Measurements from ENCODE around the gene SPSB4.
"Not testable (repeated sequence)": the region's sequence is repeated elsewhere in the genome, so short reads cannot be mapped to it uniquely, and the experiment has no call there.

The SPSB4 gene

DNA sequence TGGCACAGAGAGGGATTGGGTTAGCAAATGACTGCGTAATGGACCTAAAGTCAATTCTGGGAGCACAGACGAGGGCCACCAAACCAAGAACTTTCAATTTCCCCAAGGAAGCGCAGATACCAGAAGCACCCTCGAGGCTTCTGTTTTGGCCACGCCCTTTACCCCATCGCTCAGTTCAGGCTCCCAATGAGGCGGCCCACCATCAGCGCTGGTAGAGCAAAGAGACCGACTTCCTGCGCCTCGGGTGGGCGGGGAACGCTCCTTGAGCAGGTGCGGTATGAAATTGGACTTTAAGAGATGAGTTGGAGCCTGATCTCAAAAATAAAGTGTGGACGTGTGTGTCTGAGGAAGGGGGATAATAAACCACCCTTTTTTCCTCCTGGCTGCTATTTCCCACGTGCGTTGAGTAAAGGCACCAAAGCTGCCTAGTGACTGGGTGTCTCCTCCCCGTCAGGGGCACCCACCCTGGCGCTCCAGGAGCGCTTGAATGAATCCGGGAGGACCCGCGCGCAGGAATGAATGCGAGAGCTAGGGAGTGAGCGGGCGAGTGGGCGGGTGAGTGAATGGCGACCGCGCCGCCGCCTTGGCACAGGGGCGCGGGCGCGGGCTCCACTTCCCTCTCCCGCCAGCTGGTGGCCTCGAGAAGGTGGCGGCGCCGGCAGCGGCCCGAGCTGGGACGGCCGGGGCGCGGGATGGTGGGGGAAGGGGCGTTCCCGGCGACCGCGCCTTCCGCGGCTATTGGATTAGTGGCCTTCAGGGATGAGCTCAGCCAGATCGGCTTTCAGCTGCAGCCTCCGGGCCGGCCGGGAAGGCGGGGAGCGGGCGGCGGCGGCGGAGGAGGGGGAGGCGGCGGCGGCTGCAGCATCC lies at the start of gene SPSB4:
Gene SPSB4 (plus strand): TSS at position 772 of the 867 bp plus-strand sequence. CDS start 14,758 bp downstream, outside the sequence.
- DNase-seq (ENCODE audit: low spot score), result peak; percentile 44

DNA sequence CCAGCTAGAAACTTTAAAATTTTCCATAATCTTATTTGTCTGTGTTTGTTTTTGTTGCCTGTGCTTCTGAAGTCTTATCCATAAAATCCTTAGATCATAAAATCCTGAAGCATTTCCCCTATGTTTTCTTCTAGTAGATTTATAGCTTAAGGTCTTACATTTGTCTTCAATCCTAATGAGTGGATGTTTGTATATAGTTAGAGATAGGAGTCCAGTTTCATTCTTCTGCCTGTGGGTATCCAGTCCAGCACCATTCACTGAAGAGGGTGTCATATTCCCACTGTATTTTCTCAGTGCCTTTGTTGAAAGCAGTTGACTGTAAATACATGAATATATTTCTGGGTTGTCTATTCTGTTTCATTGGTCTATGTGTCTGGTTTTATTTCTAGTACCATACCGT lies 44.8 kb upstream of the SPSB4 start:
- no peak for DNase-seq (ENCODE audit: low spot score)

GRCh38 chr3:141009496-141009895 lies 41.7 kb upstream of the SPSB4 start:
- no peak for DNase-seq (ENCODE audit: low spot score)

DNA sequence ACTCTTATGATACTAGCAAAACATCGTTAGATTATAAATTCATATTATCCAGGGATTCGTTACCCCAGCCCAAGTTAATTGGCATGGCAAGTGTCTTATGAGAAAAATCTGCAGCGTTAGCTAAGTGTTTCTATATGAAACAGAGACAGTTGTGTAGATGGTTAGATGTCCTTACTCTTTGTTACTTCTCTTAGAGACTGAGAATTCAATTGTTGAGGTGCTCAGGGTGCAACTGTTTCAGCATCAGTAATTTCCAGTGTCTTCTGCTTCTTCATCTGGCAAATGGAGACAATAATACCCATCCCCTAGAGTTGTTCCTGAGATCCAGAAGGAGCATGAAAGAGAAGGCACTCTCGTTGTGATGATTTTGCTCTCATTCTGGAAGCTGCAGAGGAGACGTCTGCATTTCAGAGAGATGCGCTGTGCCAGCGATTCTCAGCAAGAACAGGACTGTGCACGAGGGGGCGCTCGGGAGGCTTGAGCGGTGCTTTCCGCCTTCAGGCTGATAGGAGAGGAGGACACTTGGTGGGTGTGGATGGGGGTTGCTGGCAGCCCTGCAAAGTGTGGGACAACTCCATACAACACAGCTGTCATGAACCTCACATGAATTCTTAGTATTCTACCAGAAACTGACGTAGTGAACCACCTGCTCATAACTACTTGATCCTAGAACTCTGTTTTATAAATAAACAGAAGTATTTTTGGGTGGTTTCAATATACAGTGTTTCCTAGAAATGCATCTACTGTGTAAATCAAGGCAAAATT lies 39.7 kb upstream of the SPSB4 start:
- peak; percentile 35 for DNase-seq (ENCODE audit: low spot score)

- DNase-seq (ENCODE audit: low spot score), result no peak
Measured at GRCh38 chr3:141011997-141012262, 39.2 kb upstream of the SPSB4 start.

GRCh38 chr3:141012571-141012970 lies 38.6 kb upstream of the SPSB4 start:
- DNase-seq (ENCODE audit: low spot score), result no peak

DNA sequence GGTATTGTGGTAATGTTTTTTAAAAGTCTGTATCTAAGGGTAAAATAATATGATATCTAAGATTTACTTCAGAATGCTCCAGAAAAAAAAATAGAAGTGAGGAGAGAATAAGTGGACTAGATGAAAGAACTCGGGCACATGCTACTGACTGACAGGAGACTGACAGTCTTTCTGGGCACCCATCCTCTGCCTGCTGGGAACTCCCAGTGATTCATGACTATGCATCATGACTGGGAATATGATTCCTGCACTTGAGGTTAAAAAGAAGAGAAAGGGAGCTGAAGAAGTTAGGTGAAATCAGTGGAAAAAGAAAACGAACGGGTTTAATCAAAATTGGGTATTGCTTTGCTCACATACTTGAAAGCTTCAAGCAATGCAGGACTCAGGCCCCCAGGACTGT lies 35.7 kb upstream of the SPSB4 start:
- no peak for DNase-seq (ENCODE audit: low spot score)

DNA sequence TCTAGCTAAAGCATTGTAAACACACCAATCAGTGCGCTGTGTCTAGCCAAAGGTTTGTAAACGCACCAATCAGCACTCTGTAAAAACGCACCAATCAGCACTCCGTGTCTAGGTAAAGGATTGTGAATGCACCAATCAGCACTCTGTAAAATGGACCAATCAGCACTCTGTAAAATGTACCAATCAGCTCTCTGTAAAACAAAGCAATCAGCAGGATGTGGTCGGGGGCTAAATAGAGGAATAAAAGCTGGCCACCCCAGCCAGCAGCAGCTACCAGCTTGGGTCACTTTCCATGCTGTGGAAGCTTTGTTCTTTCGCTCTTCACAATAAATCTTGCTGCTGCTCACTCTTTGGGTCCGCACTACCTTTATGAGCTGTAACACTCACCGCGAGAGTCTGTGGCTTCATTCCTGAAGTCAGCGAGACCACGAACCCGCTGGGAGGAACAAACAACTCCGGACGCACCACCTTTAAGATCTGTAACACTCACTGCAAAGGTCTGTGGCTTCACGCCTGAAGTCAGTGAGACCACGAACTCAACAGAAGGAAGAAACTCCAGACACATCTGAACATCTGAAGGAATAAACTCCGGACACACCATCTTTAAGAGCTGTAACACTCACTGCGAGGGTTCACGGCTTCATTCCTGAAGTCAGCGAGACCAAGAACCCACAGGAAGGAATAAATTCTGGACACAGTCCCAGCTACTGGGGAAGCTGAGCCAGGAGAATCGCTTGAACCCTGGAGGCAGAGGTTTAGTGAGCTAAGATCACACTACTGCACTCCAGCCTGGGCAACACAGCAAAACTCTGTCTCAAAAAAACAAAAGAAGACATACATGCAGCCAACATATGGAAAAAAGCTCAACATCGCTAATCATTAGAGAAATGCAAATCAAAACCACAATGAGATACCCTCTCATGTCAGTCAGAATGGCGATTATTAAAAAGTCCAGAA lies 33.5 kb upstream of the SPSB4 start:
- DNase-seq (ENCODE audit: low spot score), result not testable (repeated sequence)

DNA sequence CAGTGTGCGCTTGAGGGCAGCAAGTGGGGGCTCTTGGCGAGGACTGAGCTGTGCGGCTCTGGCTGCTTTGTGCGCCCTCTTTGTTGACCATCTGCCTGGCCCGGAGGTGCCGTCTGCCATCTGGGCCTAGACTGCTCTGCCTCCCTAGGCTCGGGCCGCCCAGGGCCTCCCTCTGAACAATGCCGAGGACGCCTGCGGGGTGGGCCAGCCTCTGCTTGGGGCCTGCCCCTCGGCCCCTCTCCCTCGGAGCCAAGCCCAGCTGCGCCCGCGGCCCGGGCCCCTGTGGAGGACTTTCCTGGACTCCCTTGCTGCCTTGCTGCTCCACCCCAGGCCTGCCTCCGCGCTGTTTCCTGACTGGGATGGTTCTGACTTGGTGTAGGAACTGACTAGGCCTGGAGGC lies 31.9 kb upstream of the SPSB4 start:
- no peak for DNase-seq (ENCODE audit: low spot score)

DNA sequence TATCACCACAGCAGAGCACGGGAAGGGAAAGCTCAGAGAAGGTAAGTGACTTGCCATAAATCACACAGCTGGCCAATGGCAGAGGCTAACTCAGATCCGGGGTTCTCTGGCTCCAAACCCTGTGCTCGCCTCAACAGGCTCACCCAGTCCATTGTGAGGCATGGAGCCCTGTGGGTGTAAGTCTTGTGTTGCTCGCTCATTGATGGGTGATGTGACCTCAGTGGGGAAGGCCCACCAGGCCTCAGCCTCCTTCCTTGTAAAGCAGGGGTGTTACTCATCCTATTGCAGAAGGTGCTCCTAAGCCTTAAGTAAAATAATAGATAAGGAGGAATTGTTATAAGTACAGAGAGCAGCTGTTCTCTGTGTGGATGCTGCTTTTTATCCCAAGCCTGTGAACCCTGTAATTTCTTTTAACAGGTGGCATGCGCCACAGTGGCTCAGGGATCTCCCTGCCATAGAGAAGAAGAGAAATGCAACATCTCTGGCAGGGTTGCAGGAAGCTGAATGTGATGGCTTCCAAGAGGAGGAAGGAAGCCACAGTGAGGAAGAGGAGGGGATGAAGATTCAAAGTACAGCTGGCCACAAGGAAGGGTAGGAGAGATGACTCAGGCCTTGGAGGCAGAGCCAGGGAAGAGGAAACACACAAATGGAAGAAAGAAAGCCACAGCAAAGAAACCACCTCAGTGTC lies 30.9 kb upstream of the SPSB4 start:
- no peak for DNase-seq (ENCODE audit: low spot score)

DNA sequence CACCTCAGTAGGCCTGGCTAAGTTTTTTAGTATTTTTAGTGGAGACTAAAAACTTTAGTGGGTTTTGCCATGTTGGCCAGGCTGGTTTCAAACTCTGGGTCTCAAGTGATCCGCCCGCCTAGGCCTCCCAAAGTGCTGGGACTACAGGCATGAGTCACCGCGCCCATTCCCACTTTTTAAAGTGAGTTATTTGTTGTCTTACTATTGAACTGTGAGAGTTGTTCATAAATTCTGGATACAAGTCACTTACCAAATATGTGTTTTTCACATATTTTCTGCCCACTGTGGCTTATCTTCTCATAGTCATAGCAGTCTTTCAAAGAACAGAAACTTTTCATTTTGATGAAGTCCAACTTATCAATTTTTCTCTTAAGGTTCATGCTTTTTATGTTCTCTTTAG lies 29.9 kb upstream of the SPSB4 start:
- no peak for DNase-seq (ENCODE audit: low spot score)

DNA sequence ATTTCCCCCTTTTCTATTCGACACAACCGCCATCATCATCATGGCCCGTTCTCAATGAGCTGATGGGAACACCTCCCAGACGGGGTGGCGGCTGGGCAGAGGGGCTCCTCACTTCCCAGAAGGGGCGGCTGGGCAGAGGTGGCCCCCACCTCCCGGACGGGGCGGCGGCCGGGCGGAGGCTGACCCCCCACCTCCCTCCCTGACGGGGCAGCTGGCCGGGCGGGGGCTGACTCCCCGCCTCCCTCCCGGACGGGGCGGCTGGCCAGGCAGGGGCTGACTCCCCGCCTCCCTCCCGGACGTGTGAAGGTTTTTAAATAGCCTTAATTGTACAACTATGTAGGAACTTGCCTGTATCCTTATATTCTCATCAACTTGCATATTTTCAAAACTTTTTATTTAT lies 20.9 kb upstream of the SPSB4 start:
- no peak for DNase-seq (ENCODE audit: low spot score)

- no peak for DNase-seq (ENCODE audit: low spot score)
Measured at GRCh38 chr3:141039589-141039988, 11.6 kb upstream of the SPSB4 start.

GRCh38 chr3:141044695-141045641 lies 6.2 kb upstream of the SPSB4 start:
- no peak for DNase-seq (ENCODE audit: low spot score)

- no peak for DNase-seq (ENCODE audit: low spot score)
Measured at GRCh38 chr3:141045849-141046248, 5.3 kb upstream of the SPSB4 start.

DNA sequence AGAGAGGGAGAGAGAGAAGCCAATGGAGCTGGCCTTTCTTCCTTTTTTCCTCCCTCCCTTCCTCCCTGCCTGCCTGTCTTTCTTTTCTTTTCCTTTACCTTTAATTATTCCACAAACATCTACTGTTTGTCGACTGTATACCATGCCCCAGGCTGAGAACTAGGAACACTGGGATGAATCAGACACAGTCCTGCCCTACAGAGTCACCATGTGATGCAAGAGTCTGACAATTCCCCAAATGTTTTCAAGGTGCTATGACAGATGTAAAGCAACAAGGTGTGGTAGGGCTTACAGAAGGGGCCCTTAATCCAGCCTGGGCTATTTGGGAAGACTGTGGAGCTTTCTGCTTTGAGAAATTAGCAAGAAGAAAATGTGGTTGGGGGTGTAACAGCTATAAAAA lies 4.0 kb upstream of the SPSB4 start:
- DNase-seq (ENCODE audit: low spot score), result no peak

DNA sequence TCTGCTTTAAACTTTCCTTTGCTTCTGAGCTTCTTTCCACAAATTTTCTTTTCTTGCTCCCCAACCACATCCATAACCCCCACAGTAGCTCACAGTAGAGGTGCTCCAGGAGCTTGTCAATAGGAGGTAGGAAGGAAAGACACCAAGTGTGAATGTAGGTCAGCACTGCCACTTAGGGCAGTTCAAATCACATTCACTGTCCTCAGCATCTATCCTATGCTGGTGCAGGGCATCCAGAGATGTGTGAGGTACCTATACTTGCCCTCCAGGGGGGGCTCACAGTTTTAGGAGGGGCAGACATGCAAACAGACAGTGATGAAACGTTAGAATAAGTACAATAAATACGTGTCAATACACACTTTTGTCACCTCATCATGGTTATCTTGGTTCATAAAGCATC lies 1.5 kb upstream of the SPSB4 start:
- DNase-seq (ENCODE audit: low spot score), result no peak

DNA sequence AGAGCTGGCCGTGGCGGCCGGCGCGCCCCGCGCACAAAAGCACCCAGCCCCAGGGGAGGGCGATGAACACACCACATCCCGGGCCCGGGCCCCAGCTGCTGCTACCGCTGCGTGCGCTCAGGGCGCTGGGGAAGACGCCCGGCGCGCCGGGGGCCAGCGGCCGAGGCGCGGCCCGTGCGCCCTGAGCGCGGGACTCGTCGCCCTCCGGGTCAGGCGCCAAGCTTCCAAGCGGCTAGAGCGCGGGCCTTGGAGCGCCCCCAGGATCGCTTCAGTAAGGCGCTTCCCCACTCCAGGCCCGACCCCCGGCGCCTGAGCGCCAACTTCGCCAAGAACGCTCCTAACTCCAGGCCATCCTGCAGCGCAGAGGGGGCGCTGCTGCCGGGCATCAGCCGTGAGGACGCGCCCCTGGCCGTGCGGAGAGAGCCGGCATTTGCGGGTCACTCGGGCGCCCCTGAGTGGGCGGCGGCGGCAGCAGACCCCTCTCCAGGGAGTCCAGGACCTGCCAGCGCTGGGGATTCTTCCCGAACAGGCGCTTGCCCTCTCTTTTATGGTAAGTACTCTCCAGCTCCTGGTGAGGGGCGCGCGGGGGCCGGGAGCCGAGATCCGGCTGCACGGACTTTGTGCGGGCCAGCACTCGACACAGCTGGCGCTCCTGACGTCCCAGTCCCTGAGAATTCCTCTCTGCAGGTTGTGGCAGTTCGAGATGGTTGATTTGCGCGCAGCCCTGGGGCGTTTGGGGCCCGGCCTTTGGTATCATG lies 475 bp downstream of the SPSB4 start:
- DNase-seq (ENCODE audit: low spot score), result no peak

DNA sequence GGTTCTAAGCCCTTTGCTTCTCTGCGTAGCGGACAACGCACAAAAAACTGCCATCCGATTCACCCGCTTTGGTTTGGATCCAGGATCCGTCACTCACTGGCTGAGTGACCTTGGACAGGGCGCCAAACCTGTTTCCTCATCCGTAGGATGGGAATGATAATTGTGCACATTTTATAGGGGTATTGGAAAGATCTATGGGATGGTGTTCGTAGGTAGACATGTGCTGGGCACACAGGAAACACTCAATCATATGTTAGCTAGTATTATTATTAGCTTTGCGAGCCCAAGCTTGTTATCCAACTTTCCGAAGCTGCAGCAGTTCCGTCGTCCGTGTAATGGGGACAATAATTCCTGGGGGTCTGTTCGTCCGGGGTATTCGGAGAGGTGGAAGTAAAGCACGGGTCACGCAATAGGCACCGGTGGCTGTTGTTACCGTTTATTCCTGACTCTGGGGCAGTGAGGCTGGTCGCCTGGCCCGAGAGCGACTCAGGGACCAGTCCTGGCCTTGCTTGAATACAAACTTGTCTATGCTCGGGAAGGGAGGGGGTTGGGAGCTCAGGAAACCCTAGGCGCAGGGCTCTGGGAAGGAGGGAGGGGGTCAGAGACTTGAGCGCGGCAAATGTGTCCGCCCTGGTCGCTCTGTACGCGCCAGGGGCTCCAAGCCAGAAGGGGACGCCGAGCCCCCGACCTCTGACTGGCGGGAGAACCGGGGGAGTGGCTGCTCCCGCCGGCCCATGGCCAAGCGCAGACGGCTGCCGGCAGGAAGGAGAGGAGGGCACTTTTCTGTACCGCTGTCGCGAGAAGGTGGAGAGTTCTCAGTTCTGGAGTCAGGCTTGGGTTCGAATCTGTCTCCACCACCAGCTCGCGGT lies 1.3 kb downstream of the SPSB4 start:
- no peak for DNase-seq (ENCODE audit: low spot score)
